Breast epithelium (tissue), 3 donors: ENCODE measurements around the gene TMEM176B.

Experiments
- POLR2A ChIP-seq: fragments of 450-650 bp; IDR thresholded peaks from one replicate; pipeline ENCODE4 v1.6.1; 2016; ENCODE audit warnings: antibody characterized with exemption, mild to moderate bottlenecking, moderate library complexity
- POLR2AphosphoS5 ChIP-seq, 3 donors: sonication (generic); formaldehyde crosslinking; IDR thresholded peaks; one replicate each; pipeline ENCODE4 v1.6.1; 2017; ENCODE audit warnings: antibody characterized with exemption in 3 of 3
- TF ChIP-seq, protein P1 (sequence below), 3 donors: fragments of 450-650 bp; IDR thresholded peaks; one replicate each; pipeline ENCODE4 v1.5.1; 2016 to 2017; ENCODE audit warnings: antibody characterized with exemption in 3 of 3, mild to moderate bottlenecking in 3 of 3, moderate library complexity in 3 of 3

- TF ChIP-seq, protein P1, sequence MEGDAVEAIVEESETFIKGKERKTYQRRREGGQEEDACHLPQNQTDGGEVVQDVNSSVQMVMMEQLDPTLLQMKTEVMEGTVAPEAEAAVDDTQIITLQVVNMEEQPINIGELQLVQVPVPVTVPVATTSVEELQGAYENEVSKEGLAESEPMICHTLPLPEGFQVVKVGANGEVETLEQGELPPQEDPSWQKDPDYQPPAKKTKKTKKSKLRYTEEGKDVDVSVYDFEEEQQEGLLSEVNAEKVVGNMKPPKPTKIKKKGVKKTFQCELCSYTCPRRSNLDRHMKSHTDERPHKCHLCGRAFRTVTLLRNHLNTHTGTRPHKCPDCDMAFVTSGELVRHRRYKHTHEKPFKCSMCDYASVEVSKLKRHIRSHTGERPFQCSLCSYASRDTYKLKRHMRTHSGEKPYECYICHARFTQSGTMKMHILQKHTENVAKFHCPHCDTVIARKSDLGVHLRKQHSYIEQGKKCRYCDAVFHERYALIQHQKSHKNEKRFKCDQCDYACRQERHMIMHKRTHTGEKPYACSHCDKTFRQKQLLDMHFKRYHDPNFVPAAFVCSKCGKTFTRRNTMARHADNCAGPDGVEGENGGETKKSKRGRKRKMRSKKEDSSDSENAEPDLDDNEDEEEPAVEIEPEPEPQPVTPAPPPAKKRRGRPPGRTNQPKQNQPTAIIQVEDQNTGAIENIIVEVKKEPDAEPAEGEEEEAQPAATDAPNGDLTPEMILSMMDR (IDR thresholded peaks at IDR 0.05), result no peak
- TF ChIP-seq POLR2A (no peak), POLR2AphosphoS5 (IDR thresholded peaks at IDR 0.05) (no peak)
Observed at GRCh38 chr7:150799156-150799555, 1.0 kb downstream of the TMEM176B start.
